HG02970 (cell line): ENCODE data around the gene PACSIN2.
"Not testable (repeated sequence)": the region's sequence is repeated elsewhere in the genome, so short reads cannot be mapped to it uniquely, and the experiment has no call there.

Experiments
- ATAC-seq: cut with Tn5 transposase; IDR thresholded peaks from one replicate; pipeline ENCODE4 v1.9.1; 2021; ENCODE audit warnings: mild to moderate bottlenecking, moderate library complexity, moderate number of reproducible peaks; ENCODE audit not compliant: unreplicated experiment, low FRiP score

The PACSIN2 gene

GRCh38 chr22:42931421-42932196, 83.3 kb downstream of the PACSIN2 start:
- peak; percentile 39 for ATAC-seq

DNA sequence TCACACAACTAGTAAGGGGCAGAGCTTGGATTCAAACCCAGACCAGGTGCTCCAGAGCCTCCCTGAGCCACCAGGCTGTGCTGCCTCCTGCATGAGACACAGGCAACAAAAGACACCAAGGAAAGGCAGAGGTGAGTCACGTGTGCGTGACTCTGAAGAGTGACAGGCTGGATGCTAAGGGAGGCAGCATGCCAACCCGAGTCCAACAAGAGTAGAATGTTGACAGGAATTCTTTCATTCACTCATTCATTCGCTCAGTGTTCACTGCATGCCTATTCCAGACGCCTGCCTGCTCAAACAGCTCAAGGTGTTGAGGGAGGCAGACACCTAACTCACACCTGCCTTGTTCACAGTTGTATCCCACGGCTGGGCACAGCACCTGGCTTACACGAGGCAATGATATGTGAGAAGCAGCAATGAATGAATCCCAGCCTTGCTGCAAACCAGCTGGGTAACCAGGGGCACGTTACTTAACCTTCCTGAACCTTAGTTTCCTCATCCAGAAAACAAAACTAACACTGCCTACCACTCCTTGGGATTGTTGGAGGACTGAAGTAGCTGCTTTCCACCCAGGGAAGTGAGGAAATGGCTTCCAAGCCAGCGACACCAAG, 84.0 kb downstream of the PACSIN2 start:
- ATAC-seq, result peak; percentile 11

DNA sequence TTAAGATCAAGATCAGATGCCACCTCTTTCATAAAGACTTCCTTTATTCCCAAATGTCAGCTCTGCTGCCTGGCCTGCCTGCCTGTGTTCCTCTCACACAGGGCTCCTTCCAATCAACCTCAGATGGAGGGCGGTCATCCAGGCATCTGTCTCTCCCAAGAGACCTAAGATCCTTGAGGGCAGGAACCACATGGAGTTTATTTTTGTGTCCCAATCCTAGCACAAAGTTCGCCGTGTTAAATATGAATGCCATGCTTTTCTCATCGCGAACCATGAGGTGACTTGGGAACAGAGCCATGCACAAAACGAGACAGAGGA, 85.2 kb downstream of the PACSIN2 start:
- no peak for ATAC-seq

DNA sequence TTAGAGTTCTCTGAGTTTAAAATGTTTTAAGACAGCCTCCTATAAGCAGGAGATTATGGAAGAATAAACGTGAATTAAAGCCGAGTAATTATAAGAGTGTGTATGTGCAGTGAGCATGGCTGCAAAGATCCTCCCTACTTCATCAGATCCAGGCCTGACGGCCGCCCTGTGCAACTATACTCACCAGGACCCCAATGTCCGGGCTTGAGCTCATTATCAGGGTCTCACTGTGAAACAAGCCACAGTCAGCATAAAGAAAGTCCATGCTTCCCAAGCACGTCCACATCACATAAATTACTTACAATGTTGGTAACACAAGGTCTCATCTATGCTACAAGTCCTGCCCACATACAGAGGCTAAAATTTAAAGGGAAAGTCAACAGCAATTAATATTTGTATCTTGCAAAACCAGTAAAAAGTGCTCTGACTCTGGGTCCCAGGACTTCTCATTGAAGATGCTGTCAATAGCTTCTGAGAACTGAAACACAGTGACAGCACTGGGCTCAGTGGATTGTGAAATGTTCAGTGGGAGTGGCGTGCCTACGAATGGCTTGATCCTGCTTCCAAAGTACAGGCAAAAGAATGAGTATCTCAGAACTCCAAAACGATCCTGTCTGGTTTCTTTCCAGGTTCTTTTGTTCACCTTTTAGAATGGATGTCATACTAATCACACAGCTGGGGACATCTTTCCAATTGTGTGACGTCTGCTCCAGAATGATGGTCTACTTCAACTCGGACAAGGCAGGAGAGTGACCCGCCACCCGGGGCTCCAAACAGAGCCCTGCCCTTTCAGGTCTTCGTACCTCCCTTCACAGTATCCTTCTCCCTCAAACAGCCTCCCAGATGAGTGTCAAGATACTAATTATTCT, 85.7 kb downstream of the PACSIN2 start:
- no peak for ATAC-seq

GRCh38 chr22:42927966-42928365, 87.0 kb downstream of the PACSIN2 start:
- ATAC-seq, result no peak

DNA sequence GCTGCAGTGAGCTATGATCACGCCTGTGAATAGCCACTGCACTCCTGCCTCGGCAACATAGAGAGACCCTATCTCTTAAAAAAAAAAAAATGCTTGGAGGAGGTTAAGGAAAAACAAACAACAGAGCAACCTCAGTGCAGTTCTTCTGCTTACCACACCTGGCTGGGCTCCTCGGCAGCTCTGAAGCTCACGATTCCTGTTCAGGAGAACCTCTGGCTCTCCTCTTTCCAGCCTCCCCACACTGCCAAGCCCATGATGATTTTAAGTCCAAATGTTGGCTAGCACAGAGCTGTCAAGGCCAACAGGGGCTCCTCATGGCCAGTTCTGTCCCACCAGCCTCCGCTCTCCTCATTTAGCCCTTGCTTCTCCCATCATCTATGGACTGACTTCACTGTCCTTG, 88.2 kb downstream of the PACSIN2 start:
- no peak for ATAC-seq

GRCh38 chr22:42926104-42926503, 88.8 kb downstream of the PACSIN2 start:
- ATAC-seq, result no peak

- no peak for ATAC-seq
Observed at GRCh38 chr22:42925598-42925997, 89.4 kb downstream of the PACSIN2 start.

DNA sequence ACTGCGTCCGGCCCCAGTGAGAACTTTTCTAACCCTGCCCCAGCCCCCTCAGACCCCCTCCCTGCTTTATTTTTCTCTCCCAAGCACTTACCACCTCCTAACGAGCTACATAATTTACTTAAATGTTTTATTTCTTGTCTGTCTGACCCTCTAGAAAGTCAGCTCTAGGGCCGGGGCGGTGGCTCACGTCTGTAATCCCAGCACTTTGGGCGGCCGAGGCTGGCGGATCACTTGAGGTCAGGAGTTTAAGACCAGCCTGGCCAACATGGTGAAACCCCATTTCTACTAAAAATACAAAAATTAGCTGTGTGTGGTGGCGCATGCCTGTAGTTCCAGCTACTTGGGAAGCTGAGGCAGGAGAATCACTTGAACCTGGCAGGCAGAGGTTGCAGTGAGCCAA, 89.9 kb downstream of the PACSIN2 start:
- not testable (repeated sequence) for ATAC-seq

DNA sequence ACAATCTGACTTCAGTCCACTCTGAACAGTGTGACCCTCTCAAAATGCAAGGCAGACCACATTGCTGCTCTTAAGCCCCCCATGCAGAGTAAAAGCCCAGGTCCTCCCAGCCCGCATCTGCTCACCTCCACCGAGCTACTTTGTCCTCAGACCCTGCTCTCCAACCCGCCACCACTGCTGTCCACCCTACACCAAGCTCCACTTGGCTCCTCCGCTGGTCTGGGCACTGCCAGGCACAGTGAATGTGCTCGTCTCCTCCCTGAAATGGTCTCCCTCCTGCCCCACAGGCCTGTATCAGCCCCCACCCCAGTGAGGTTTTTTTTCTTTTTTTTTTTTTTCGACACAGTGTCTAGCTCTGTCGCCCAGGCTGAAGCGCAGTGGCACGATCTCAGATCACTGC, 90.5 kb downstream of the PACSIN2 start:
- no peak for ATAC-seq

DNA sequence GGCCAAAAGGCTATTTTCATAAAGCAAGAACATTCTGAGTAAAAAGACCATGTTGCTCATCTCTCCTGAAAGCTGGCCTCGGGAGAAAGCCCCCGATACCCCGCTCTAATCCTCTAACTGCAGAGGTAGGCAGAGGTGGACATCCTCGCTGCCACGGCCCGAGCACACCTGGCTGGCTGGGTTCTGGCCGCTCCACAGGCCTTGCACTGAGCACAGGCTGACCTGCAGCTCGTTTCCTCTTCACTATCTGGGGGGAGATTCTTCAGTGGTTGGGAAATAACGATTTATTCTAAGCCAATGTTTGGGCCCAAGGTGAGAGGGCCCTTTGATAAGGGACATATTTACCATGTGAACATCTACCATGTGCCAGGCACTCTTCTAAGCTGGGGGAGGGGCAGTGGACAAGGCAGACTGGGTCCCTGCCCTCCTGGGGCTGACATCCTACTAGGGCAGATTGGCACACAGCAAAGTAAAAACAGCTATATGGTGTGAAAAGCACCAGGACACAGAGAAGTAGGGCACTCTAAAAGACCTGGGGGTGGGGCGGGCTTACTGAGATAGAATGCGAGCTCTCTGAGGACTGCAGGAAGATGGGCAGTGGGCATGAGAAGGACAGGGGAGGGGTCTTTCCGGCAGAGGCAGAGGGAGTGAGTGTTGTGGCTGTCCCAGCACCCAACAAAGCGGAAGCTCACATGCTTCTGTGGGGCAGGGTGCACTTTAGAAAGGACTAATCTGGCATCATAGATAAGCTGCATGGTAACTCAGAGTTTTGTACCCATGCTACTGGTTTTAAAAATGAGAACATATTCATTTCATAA, 92.4 kb downstream of the PACSIN2 start:
- ATAC-seq, result no peak

DNA sequence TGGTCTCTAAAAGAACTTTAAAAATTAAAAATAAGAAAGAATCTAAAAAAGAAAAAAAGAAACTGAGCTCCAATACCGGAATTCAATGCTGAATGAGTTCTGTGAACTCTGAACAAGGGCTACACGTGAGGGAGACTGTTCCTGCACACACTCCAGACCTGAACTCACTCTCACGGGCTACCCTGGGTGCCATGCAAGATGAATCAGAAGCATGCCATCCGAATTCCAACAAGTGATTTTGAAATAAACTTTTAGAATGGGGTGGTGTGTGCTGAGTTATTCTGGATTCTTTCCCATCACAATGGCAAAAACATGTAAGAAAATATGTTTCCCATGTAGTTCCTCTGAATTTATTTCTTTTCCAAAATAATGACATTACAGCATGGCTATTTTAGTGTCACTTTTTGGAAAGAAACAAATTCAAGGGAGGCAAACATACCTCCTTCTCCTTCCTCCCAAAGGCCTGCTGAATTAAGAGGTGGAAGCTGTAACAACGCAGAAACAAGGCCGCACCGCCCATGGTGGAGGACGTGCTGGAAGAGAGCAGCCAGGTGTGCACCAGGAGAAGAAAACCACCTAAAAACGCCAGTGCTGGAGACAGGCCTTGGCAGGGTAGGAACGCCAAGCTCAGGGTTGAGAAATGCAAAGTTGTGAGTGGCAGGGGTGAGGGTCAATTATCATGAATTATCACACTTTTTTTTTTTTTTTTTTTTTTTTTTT, 94.7 kb downstream of the PACSIN2 start:
- no peak for ATAC-seq

- ATAC-seq, result no peak
Observed at GRCh38 chr22:42919199-42919598, 95.8 kb downstream of the PACSIN2 start.

DNA sequence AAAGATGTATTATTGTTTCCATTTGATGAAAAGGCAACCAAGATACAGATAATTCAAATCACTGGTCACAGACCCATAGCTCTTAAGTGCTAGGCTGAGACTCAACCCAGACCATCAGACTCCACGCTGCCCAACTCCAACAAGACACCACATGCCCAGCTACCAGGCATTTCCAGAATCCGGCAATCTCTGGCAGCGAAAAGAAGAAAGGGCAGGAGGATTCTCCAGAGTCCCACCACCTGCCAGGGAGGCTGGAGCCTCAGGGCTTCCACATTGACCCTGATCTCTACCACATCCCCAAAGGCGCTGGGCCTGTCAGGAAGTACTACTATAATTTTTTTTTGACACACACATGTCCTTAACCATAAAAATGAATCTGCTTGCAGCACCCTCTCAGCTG, 96.4 kb downstream of the PACSIN2 start:
- no peak for ATAC-seq

GRCh38 chr22:42917358-42917757, 97.6 kb downstream of the PACSIN2 start:
- not testable (repeated sequence) for ATAC-seq

- no peak for ATAC-seq
Observed at GRCh38 chr22:42915980-42916765, 98.8 kb downstream of the PACSIN2 start.

DNA sequence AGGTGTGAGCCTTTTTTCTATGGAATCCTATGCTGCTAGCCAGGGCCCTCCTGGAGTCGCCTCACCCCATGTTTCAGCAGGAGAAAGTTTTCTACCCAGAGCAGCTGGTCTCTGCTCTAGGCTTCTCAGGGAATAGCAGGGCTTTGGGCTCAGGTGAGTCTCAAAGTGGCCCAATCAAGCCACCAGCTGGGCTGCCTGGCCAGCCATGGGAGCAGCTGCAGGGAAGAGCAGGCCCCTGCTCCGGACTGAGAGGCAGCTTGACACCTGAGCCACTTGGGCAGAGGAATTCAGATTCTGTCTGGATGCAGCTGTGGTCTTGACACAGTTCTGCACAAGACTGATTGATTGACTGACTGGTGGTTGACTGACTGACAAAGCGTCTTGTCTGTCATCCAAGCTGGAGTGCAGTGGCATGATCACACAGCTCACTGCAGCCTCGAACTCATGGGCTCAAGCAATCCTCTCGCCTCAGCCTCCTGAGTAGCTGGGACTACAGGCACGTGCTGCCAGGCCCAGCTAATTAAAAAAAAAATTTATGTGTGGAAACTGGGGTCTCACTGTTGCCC, 100.4 kb downstream of the PACSIN2 start:
- ATAC-seq, result no peak

DNA sequence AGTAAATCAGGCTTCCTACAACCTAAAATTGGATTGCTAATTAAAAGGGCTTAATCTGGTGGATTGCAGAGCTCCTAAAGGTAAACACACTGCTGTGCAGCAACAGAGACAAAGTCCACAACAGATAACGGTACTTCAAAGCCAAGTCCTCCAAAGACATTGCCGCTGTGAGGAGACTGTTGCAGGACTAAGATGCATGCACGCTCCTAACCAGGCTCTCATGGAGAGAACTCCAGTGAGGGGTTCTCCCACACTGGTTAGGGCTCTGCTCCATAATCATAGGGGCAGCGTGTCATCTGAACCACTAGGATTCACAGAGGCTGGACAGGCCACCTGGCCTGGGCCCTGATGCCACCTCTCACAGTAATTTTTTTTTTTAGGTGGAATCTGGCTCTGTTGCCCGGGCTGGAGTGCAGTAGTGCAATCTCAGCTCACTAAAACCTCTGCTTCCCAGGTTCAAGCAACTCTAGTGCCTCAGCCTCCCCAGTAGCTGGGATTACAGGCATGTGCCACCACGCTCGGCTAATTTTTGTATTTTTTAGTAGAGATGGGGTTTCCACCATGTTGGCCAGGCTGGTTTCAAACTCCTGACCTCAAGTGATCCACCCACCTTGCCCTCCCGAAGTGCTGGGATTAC, 101.0 kb downstream of the PACSIN2 start:
- no peak for ATAC-seq
